HCT116 (cell line): ENCODE results near the gene SELENON. TPM values are rescaled to one million over a fixed set of nuclear protein-coding genes. Genes with fewer than 3 reads are reported as not detected.

Source experiments
- ATAC-seq: fragments of 200-7000 bp; cut with Tn5 transposase; 2 replicates; pipeline ENCODE4 v1.9.1; 2020; ENCODE audit warnings: mild to moderate bottlenecking, moderate library complexity
- BruUV-seq: library from RNA; stranded (reverse); fragments of 400-500 nt; replicated peaks from 2 replicates; lab custom pipeline; 2021; lab: Mats Ljungman, UMichigan
- CTCF ChIA-PET: fragments of 300-600 bp; sonication (Branson Sonifier 250); formaldehyde crosslinking; loops from one replicate; lab custom pipeline; 2021; ENCODE audit warnings: antibody characterized with exemption; lab: Charles Lee
- POLR2A ChIA-PET: fragments of 300-600, 350-600 bp; sonication (Branson Sonifier 250); formaldehyde crosslinking; loops from one replicate; lab custom pipeline; 2021; ENCODE audit warnings: antibody characterized with exemption; lab: Charles Lee
- RAD21 ChIA-PET, 2 experiments: fragments of 300-600 bp; sonication (Branson Sonifier 250); formaldehyde crosslinking; loops; one replicate each; lab custom pipeline; 2023; ENCODE audit warnings: low total read pairs in 2 of 2; ENCODE audit not compliant: uncharacterized antibody in 2 of 2, unreplicated experiment in 2 of 2, low non-redundant PET in 1 of 2; lab: Charles Lee
- DNase-seq: peaks from one replicate; pipeline ENCODE4 v3.0.0-alpha.2; 2010; ENCODE audit warnings: low read depth, low spot score
- H2AFZ ChIP-seq: fragments of 200-600 bp; shearing (Covaris generic), sonication (generic); 2 replicates; pipeline ENCODE4 v1.6.1; 2017; ENCODE audit warnings: low read depth, mixed run types, mixed read lengths, antibody characterized with exemption, low read length; ENCODE audit not compliant: poor library complexity, severe bottlenecking
- H3K27ac ChIP-seq: 2 replicates; pipeline ENCODE4 v1.5.1; 2012; ENCODE audit warnings: low read depth, low read length
- H3K27me3 ChIP-seq: fragments of 200-600 bp; sonication (generic); 2 replicates; pipeline ENCODE4 v1.6.1; 2016; ENCODE audit warnings: mixed run types, low read length, mixed read lengths; ENCODE audit not compliant: insufficient read depth
- H3K36me3 ChIP-seq, 2 experiments: fragments of 200-500 bp in 1 of 2; fragments of 200-600 bp in 1 of 2; sonication (Bioruptor generic) in 1 of 2; sonication (generic) in 1 of 2; 2 replicates each; pipeline versions ENCODE4 v1.5.1 to v1.6.1; 2014 to 2016; ENCODE audit warnings: low read length in 2 of 2, inconsistent platforms in 1 of 2, mixed read lengths in 1 of 2, mixed run types in 1 of 2; ENCODE audit not compliant: insufficient read depth in 2 of 2, control insufficient read depth in 1 of 2
- H3K4me1 ChIP-seq, 2 experiments: fragments of 200-600 bp in 1 of 2; sonication (generic) in 1 of 2; 2 replicates each; pipeline versions ENCODE4 v1.5.1 to v1.6.1; 2012 to 2017; ENCODE audit warnings: low read length in 2 of 2, inconsistent platforms in 1 of 2, mild to moderate bottlenecking in 1 of 2, mixed read lengths in 1 of 2, mixed run types in 1 of 2, moderate library complexity in 1 of 2; ENCODE audit not compliant: insufficient read depth in 2 of 2, control insufficient read depth in 1 of 2
- H3K4me2 ChIP-seq: fragments of 200-600 bp; sonication (generic); 2 replicates; pipeline ENCODE4 v1.6.1; 2017; ENCODE audit warnings: mixed run types, low read length, mixed read lengths
- H3K4me3 ChIP-seq, 2 experiments: fragments of 200-600 bp in 1 of 2; sonication (generic) in 1 of 2; replicated peaks in 1 of 2; 2 replicates each; pipeline ENCODE4 v1.5.1; 2011 to 2016; ENCODE audit warnings: low read length in 2 of 2, control low read depth in 1 of 2, low read depth in 1 of 2, mild to moderate bottlenecking in 1 of 2, mixed read lengths in 1 of 2, mixed run types in 1 of 2
- H3K79me2 ChIP-seq: fragments of 200-600 bp; sonication (generic); 2 replicates; pipeline ENCODE4 v1.6.1; 2017; ENCODE audit warnings: mild to moderate bottlenecking, mixed run types, low read length, moderate library complexity, mixed read lengths; ENCODE audit not compliant: insufficient read depth
- H3K9ac ChIP-seq: fragments of 200-600 bp; sonication (generic); 2 replicates; pipeline ENCODE4 v1.6.1; 2016; ENCODE audit warnings: low read length, mixed read lengths
- H3K9me2 ChIP-seq: fragments of 200-600 bp; sonication (generic), shearing (Covaris generic); 2 replicates; pipeline ENCODE4 v1.6.1; 2017; ENCODE audit warnings: mixed run types, mild to moderate bottlenecking, moderate library complexity; ENCODE audit not compliant: insufficient read depth
- H3K9me3 ChIP-seq, 2 experiments: fragments of 200-500 bp in 1 of 2; fragments of 200-600 bp in 1 of 2; sonication (Bioruptor generic) in 1 of 2; sonication (generic) in 1 of 2; 2 replicates each; pipeline ENCODE4 v1.6.1; 2014 to 2017; ENCODE audit warnings: low read length in 2 of 2, mixed read lengths in 2 of 2, inconsistent platforms in 1 of 2, low read depth in 1 of 2, mild to moderate bottlenecking in 1 of 2, mixed run types in 1 of 2, moderate library complexity in 1 of 2; ENCODE audit not compliant: control insufficient read depth in 1 of 2, insufficient read depth in 1 of 2
- H4K20me1 ChIP-seq: fragments of 200-600 bp; sonication (generic), shearing (Covaris generic); 2 replicates; pipeline ENCODE4 v1.6.1; 2017; ENCODE audit warnings: mixed run types, mild to moderate bottlenecking, moderate library complexity; ENCODE audit not compliant: insufficient read depth
- CEBPB ChIP-seq: IDR thresholded peaks from 2 replicates; pipeline ENCODE4 v1.6.1; 2012; ENCODE audit warnings: low read depth
- ELF1 ChIP-seq: IDR thresholded peaks from 2 replicates; pipeline ENCODE4 v1.6.1; 2012; ENCODE audit warnings: low read depth, borderline replicate concordance
- FOSL1 ChIP-seq: IDR thresholded peaks from 2 replicates; pipeline ENCODE4 v1.6.1; 2012; ENCODE audit warnings: low read depth
- JUND ChIP-seq: IDR thresholded peaks from 2 replicates; pipeline ENCODE4 v1.6.1; 2012
- POLR2A ChIP-seq: IDR thresholded peaks from 2 replicates; pipeline ENCODE4 v1.7.0; 2011; ENCODE audit warnings: borderline replicate concordance; ENCODE audit not compliant: insufficient read depth, insufficient read length; ENCODE audit errors: extremely low read depth
- SIN3A ChIP-seq: IDR thresholded peaks from 2 replicates; pipeline ENCODE4 v1.6.1; 2012; ENCODE audit warnings: low read depth
- TCF7L2 ChIP-seq: IDR thresholded peaks from 2 replicates; pipeline ENCODE4 v1.7.0; 2011; ENCODE audit warnings: borderline replicate concordance, inconsistent platforms; ENCODE audit not compliant: insufficient read depth, insufficient read length; ENCODE audit errors: extremely low read depth
- YY1 ChIP-seq: IDR thresholded peaks from 2 replicates; pipeline ENCODE4 v1.6.1; 2011; ENCODE audit warnings: low read length, low read depth, moderate library complexity, mild to moderate bottlenecking; ENCODE audit not compliant: insufficient replicate concordance; ENCODE audit errors: extremely low read depth
- ZNF274 ChIP-seq: fragments of 200-500 bp; sonication (Bioruptor generic); IDR thresholded peaks from 2 replicates; pipeline ENCODE4 v1.6.1; 2014; ENCODE audit warnings: mild to moderate bottlenecking, low read depth, low read length, inconsistent platforms
- intact Hi-C: fragments of 100-400 bp; cut with micrococcal nuclease; formaldehyde crosslinking; loops from 2 replicates; pipeline ENCODE4 v1.10.0; 2022
- total RNA-seq: library from RNA; stranded (reverse); gene quantifications from one replicate; pipeline ENCODE4 v1.2.1, GENCODE V29; 2021; ENCODE audit not compliant: unreplicated experiment
- TF ChIP-seq, protein P1 (sequence below): IDR thresholded peaks from 2 replicates; pipeline ENCODE4 v1.6.1; 2012
- TF ChIP-seq, protein P2 (sequence below): IDR thresholded peaks from 2 replicates; pipeline ENCODE4 v1.6.1; 2012; ENCODE audit warnings: low read depth
- TF ChIP-seq, protein P3 (sequence below): IDR thresholded peaks from 2 replicates; pipeline ENCODE4 v1.6.1; 2011; ENCODE audit warnings: mild to moderate bottlenecking, low read length, moderate library complexity; ENCODE audit not compliant: insufficient replicate concordance; ENCODE audit errors: extremely low read depth

The SELENON gene
- total RNA-seq, 1 experiment from 2014 or later = 85.1 TPM

- RAD21 ChIA-PET = no interaction called here
Measured at GRCh38 chr1:25772692-25773245, 27.2 kb upstream of the SELENON start.

DNA sequence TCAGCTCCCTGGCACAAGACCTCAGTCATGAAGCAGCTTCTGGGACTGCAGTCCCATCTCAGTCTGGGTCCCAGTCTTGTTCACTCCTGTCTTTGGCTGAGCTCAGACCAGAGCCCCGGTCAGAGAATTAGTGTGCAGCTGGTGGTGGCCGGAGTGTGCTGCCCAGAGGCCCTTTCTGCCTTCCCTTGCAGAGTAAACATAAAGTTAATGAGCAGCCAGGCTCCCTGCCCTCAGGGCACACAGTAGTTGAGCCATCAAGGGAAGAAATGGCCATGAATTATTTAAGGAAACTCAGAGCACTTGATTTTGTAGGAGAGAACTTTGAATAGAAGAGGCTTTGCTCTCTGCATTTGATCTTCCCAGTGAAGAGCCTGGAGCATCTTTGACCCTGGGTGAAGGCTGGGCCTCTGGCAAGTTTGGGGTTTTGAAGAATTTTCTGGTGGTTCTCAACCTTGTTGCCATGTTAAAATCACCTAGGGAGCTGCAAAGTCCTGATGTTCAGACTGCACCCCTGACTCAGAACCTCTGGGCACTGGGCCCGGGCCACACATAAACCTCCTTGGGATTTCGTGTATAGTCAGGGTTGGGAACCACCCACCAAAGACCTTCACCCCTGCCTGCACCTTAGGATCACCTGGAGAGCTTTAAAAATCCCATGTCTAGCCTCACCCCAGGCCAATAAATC, 26.4 kb upstream of the SELENON start:
- no peaks in the 10 kb centered on the region for H3K9me3 ChIP-seq
- no peaks in the 10 kb centered on the region for H3K36me3 ChIP-seq
- ATAC-seq (no peak), DNase-seq (no peak)
- H3K79me2 ChIP-seq = no peaks in the 10 kb centered on the region
- H2AFZ ChIP-seq = no peak overlapping the region
- BruUV-seq = no TSS peak
- H3K27me3 ChIP-seq = no peaks in the 10 kb centered on the region
- H3K4me3 ChIP-seq = no peak overlapping the region
- intact Hi-C loops = no loop called here
- H3K27ac ChIP-seq = no peak overlapping the region
- no peaks in the 10 kb centered on the region for H4K20me1 ChIP-seq
- CTCF ChIA-PET = no interaction called here
- RAD21 ChIA-PET = no interaction called here
- no peak overlapping the region for H3K9ac ChIP-seq
- peaks cover 9 to 13% of the 10 kb centered on the region in 2 experiments for H3K4me1 ChIP-seq
- H3K4me2 ChIP-seq = peak overlapping the region; percentile 39
- POLR2A ChIA-PET = no interaction called here
- no peaks in the 10 kb centered on the region for H3K9me2 ChIP-seq
- TF ChIP-seq JUND = no peak
- no peak for TF ChIP-seq POLR2A
- TF ChIP-seq CEBPB = no peak
- TF ChIP-seq TCF7L2 = no peak
- no peak for TF ChIP-seq YY1
- TF ChIP-seq, protein P1, sequence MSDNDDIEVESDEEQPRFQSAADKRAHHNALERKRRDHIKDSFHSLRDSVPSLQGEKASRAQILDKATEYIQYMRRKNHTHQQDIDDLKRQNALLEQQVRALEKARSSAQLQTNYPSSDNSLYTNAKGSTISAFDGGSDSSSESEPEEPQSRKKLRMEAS = no peak
- TF ChIP-seq ZNF274 = no peak
- TF ChIP-seq ELF1 = no peak
- no peak for TF ChIP-seq SIN3A
- TF ChIP-seq, protein P2, sequence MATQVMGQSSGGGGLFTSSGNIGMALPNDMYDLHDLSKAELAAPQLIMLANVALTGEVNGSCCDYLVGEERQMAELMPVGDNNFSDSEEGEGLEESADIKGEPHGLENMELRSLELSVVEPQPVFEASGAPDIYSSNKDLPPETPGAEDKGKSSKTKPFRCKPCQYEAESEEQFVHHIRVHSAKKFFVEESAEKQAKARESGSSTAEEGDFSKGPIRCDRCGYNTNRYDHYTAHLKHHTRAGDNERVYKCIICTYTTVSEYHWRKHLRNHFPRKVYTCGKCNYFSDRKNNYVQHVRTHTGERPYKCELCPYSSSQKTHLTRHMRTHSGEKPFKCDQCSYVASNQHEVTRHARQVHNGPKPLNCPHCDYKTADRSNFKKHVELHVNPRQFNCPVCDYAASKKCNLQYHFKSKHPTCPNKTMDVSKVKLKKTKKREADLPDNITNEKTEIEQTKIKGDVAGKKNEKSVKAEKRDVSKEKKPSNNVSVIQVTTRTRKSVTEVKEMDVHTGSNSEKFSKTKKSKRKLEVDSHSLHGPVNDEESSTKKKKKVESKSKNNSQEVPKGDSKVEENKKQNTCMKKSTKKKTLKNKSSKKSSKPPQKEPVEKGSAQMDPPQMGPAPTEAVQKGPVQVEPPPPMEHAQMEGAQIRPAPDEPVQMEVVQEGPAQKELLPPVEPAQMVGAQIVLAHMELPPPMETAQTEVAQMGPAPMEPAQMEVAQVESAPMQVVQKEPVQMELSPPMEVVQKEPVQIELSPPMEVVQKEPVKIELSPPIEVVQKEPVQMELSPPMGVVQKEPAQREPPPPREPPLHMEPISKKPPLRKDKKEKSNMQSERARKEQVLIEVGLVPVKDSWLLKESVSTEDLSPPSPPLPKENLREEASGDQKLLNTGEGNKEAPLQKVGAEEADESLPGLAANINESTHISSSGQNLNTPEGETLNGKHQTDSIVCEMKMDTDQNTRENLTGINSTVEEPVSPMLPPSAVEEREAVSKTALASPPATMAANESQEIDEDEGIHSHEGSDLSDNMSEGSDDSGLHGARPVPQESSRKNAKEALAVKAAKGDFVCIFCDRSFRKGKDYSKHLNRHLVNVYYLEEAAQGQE = no peak
- TF ChIP-seq, protein P3, sequence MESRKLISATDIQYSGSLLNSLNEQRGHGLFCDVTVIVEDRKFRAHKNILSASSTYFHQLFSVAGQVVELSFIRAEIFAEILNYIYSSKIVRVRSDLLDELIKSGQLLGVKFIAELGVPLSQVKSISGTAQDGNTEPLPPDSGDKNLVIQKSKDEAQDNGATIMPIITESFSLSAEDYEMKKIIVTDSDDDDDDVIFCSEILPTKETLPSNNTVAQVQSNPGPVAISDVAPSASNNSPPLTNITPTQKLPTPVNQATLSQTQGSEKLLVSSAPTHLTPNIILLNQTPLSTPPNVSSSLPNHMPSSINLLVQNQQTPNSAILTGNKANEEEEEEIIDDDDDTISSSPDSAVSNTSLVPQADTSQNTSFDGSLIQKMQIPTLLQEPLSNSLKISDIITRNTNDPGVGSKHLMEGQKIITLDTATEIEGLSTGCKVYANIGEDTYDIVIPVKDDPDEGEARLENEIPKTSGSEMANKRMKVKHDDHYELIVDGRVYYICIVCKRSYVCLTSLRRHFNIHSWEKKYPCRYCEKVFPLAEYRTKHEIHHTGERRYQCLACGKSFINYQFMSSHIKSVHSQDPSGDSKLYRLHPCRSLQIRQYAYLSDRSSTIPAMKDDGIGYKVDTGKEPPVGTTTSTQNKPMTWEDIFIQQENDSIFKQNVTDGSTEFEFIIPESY = no peak

More at GRCh38 chr1:25772692-25773245, 27.2 kb upstream of the SELENON start:
- ChIA-PET CTCF (no interaction called here), POLR2A (no interaction called here)
- Histone ChIP-seq H3K9ac (no peak overlapping the region), H3K9me3 (no peaks in the 10 kb centered on the region), H3K4me3 (no peak overlapping the region), H3K27me3 (no peaks in the 10 kb centered on the region), H4K20me1 (no peaks in the 10 kb centered on the region), H3K4me2 (no peak overlapping the region), H3K79me2 (no peaks in the 10 kb centered on the region), H3K4me1 (peaks cover 9 to 13% of the 10 kb centered on the region in 2 experiments), H3K36me3 (no peaks in the 10 kb centered on the region), H3K9me2 (no peaks in the 10 kb centered on the region), H2AFZ (no peak overlapping the region), H3K27ac (no peak overlapping the region)
- ATAC-seq (no peak), DNase-seq (no peak)
- BruUV-seq = no TSS peak
- no peak for TF ChIP-seq FOSL1
- TF ChIP-seq YY1 = no peak
- no peak for TF ChIP-seq POLR2A
- no peak for TF ChIP-seq TCF7L2
- no peak for TF ChIP-seq CEBPB
- TF ChIP-seq ZNF274 = no peak
- intact Hi-C loops = no loop called here
